GM12864 (cell line): ENCODE data around the gene CDHR5.
A peak's percentile ranks its signal among the peaks of the same experiment; 100 is the strongest.

Experiments used
- DNase-seq: peaks from one replicate; pipeline ENCODE4 v3.0.0-alpha.2; 2011; ENCODE audit warnings: low read depth
- H3K4me3 ChIP-seq: 2 replicates; pipeline ENCODE4 v1.5.1; 2011; ENCODE audit warnings: mild to moderate bottlenecking, low read depth, low read length, control low read depth
- TF ChIP-seq, protein P1 (sequence below): IDR thresholded peaks from 2 replicates; pipeline ENCODE4 v1.5.1; 2011; ENCODE audit warnings: low read depth, mild to moderate bottlenecking, moderate library complexity, low read length, control low read depth, inconsistent platforms; ENCODE audit errors: missing control alignments

Gene CDHR5

DNA sequence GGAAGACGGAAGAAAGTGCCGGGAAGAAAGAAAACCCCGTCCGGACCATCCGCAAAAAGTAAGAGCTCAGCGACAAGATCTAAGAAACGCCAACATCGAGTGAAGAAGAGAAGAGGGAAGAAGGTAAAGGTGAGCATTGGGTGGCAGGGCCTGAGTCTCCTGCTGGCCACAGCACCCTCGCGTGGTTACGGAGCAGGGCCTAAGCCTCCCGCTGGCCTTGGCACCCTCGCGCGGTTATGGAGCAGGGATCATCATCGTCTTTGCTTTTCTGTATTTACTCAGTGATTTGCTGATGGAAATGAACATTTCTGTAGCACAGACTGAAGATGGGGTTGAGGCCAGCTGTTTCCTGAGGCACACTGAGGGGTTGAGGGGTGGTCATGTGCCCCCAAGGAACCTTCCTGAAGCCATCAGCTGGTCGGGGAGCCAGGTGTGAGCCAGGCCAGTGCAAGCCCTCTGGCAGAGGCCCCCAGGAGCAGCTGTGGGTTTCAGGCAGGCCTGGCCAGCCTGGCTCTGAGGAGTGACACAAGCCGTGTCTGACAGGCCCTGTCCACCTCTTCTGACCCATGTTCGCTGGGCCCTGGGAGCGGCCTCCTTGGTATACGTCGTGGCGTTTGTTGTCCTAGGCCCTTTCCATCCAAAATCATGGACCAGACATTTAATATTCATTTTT is 23.0 kb downstream of the CDHR5 start:
- H3K4me3 ChIP-seq, result no peak overlapping the region
- TF ChIP-seq, protein P1, sequence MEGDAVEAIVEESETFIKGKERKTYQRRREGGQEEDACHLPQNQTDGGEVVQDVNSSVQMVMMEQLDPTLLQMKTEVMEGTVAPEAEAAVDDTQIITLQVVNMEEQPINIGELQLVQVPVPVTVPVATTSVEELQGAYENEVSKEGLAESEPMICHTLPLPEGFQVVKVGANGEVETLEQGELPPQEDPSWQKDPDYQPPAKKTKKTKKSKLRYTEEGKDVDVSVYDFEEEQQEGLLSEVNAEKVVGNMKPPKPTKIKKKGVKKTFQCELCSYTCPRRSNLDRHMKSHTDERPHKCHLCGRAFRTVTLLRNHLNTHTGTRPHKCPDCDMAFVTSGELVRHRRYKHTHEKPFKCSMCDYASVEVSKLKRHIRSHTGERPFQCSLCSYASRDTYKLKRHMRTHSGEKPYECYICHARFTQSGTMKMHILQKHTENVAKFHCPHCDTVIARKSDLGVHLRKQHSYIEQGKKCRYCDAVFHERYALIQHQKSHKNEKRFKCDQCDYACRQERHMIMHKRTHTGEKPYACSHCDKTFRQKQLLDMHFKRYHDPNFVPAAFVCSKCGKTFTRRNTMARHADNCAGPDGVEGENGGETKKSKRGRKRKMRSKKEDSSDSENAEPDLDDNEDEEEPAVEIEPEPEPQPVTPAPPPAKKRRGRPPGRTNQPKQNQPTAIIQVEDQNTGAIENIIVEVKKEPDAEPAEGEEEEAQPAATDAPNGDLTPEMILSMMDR, result no peak
- no peak for DNase-seq

DNA sequence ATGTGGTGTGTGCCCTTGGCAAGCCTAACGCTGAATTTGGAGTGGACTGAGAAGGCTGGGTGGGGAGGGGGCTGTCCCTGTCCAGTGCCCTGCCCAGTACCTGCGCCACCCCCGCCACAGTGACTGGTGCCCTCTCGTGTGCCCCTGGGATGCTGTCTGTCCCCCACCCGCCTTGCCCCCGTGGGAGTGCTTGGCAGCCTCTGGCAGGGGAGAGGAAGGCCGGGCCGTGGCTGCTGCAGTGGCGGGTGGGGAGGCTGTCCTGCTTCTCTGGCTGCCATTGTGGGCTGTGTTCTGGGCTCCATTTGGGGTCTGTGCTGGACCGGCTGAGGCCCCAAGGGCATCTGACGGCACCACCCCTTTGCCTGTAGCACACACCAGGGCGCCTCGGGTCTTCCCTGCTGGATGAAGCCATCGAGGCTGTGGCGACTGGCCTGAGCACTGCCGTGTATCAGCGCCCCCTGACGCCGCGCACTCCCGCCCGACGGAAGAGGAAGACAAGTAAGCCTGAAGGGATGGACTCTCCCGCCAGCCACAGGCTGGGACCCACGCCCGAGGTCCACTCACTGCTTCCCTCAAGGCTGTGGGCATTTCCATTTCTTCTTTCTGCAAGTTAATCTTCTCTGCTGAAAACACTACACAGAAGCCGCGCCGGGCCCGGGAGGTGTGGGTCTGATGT is 26.6 kb downstream of the CDHR5 start:
- no peak overlapping the region for H3K4me3 ChIP-seq

DNA sequence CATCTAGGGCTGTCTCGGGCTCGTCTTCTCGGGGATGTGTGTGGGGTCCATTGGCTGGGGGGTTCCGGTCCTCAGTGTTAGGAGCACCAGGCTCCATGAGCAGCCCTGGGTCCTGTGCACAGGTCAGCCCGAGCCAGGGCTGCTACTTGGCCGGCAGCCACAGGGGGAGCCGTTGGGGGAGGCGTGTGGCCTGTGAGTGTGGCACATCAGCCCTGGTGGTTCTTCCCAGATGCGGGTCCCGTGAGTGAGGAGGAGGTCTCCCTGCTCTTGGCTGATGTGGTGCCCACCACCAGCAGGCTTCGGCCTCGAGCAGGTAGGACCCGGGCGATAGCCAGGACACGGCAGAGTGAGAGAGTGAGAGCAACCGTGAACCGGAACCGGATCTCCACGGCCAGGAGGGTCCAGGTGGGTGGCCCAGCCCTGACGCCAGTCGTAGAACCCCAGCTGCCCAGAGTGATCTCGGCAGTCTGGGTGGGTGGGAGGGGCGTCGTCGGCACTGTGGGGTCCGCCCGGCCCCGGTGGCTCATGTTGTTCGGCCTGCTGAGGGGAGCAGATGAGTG is 27.5 kb downstream of the CDHR5 start:
- no peak for DNase-seq
- TF ChIP-seq, protein P1, result peak; percentile 46
- no peak overlapping the region for H3K4me3 ChIP-seq

More for the DNA sequence above, 26.6 kb downstream of the CDHR5 start:
- TF ChIP-seq, protein P1, result no peak
- no peak for DNase-seq

DNA sequence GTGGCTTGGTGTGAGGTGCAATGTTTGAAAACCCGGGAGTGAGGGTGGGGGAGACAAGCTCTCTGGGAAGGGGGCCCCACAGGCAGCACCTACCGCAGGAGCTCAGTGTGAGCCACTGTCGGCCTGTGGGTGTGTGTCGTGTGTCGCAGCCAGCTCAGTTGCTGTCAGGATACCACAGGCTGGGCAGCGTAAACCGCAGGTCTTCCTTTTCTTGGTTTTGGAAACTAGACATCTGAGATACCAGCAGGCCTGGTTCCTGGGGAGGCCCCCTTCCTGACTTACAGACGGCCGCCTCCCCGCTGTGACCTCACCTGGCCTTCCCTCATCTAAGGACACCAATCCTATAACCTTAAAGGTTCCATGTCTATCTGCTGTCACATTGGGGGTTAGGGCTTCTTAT is 28.4 kb downstream of the CDHR5 start:
- TF ChIP-seq, protein P1, result no peak
- H3K4me3 ChIP-seq, result no peak overlapping the region
- no peak for DNase-seq

DNA sequence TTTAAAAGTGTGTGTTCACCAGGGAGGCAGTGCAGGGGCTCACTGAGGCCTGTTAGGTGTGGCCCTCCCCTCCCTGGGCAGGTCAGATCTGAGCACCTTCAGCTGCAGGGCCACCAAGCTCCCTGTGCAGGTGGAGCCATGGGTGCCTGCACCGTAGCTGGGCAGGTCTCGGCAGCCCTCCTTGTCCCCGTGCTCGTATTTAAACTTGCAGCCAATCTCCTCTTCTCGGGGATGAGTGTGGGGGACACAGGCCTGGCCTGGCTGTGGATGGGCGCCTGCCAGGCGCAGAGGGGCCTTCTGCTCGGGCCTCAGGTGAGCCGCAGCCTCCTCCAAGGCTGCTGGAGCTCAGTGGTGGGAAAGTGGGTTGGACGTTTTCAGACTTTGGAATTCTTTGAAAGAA is 29.4 kb downstream of the CDHR5 start:
- DNase-seq, result no peak
- no peak overlapping the region for H3K4me3 ChIP-seq
- TF ChIP-seq, protein P1, result no peak

DNA sequence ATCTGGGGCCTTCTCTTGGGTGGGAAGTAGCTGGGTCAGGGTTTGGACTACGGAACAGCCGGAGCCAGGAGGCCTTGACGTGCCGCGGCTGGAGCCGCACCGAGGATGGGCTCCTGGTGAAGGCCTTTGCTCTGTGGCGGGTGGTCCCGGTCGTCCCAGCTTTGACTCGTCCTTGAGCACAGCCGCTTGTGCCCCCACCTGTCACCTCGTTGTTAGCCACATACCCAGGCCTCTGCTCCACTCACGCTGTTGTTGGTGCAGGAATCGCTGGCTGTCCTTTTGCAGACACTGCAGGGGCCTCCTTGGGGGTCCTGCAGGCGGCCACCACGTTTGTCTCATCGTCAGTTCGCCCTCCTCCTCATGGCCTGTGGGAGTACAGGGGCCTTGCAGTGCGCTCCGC is 31.4 kb downstream of the CDHR5 start:
- DNase-seq, result no peak
- H3K4me3 ChIP-seq, result no peak overlapping the region
- TF ChIP-seq, protein P1, result no peak

DNA sequence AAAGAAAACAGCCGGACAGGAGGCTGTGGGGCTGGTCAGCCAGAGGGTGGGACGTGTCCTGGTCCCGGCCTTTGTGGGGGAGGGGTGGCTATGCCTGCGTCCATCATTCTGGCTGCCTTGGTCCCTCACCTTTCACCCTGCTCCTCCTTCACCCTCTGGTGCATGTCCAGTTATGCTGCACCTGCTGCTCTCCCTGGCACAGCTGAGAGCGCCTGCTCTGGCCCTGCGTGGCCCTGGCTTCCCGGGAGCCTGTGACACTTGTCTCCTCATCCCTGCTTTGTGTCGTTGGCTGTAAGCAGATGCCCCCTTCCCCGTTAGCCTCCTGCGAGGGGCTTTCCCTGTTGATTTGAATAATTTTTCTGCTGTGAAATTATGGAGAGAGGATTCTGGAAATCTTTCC is 31.8 kb downstream of the CDHR5 start:
- no peak for DNase-seq
- H3K4me3 ChIP-seq, result no peak overlapping the region
- TF ChIP-seq, protein P1, result no peak
